T-helper 2 cell treated with Interferon-gamma antibody and Interleukin-4, amounts not matched to agents 100 ng/mL and 5 ng/mL, for 36 hours (primary cell): ENCODE measurements around the gene KCNQ1OT1. TPM values are rescaled to one million over a fixed set of nuclear protein-coding genes. Genes with fewer than 3 reads are reported as not detected.
"Not testable (repeated sequence)": the region's sequence is repeated elsewhere in the genome, so short reads cannot be mapped to it uniquely, and the experiment has no call there.

ENCODE experiments used
- intact Hi-C: fragments of 100-400 bp; cut with micrococcal nuclease; formaldehyde crosslinking; loops from one replicate; pipeline ENCODE4 v1.15.1; 2023
- total RNA-seq: library from RNA; stranded (reverse); gene quantifications from 2 replicates; pipeline ENCODE4 v1.2.3, GENCODE V29; 2022

The KCNQ1OT1 gene
- total RNA-seq, 1 donor from 2014 or later, result 0.48 TPM

DNA sequence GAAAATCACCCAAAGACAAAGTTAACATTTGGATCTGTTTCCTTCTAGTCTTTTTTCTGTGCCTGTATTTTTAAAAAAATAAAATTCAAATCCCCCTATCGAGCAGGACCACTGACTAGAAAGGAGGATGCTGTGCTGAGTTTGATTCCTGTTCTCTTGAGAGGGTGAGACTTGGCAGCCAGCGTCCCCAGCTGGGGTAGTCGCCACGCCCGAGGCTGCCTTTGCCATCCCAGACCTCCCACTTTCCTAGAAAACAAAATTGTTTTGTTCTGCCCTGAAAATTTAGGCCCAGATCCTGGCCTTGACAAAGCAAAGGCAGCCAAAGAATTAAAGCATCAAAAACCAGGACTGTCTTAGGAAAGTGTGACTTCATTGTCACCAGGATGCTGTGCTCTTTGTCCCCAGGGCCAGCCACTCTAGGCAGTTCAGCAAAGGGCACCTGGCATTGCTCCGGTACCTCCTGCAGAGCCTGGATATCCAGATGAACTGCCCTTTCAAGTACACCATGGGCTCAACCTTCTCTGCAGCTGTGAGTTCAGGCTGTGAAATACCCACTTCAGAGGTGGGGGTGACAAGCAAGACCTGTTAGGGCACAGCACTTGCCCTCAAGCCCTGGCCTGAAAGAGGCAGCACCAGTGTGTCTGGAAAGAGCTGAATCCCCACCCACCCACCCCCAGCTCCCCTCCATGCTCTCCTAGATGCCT lies 44.6 kb downstream of the KCNQ1OT1 start:
- intact Hi-C loops, result no loop called here

DNA sequence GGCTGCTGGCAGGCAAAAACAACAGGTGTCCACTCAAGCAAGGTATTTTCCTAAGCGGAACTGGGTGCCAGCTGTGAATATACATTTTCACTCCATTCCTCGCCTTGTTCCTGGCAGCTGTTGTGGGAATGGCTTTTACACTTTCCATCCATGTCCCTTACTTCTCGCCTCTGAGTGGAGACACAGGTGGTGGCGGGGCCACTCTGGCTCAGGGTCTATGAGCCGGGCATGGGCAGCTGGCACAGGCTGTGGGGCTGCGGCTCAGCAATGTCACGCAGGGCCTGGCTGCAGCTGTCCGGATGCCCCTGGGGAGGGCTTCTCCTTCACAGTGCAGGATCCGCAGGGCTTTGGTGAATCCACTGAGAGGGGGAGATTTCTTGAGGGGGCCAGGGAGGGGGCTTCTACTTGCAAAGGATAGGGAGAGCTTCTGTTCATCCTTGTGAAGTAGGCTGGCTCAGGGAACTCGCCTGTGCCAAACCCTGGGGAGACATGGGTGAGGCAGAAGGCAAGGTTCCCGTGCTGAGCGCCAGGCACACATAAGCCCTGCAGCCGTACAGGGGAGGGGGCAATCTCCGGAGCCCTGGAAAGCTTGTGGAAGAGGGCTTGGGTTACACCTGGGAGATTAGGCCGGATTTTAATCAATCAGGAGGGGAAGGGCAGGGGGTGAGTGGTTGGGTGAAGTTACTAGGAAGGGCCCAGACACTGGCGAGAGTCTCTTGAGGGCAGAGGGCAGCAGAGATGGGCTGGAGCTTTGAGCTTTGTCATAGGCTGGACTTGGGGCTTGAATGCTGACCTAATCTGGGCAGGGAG lies 45.7 kb downstream of the KCNQ1OT1 start:
- intact Hi-C loops, result no loop called here

DNA sequence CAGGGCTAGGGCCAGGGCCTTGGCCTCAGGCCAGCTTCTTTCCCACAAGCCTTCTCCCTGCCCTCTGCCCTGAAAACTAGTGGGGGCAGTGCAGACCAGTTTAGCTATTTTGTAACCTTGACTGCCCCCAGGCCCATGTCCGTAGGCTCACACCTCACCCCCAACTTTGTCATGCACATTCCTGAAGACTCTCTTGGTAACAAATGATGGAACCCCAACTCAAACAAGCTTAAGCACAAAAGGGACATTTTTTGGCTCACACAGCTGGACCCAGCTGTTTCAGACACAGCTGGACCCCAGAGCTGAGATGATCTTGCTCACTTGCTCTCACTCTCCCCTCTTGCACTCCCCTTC lies 46.6 kb downstream of the KCNQ1OT1 start:
- intact Hi-C loops, result no loop called here

DNA sequence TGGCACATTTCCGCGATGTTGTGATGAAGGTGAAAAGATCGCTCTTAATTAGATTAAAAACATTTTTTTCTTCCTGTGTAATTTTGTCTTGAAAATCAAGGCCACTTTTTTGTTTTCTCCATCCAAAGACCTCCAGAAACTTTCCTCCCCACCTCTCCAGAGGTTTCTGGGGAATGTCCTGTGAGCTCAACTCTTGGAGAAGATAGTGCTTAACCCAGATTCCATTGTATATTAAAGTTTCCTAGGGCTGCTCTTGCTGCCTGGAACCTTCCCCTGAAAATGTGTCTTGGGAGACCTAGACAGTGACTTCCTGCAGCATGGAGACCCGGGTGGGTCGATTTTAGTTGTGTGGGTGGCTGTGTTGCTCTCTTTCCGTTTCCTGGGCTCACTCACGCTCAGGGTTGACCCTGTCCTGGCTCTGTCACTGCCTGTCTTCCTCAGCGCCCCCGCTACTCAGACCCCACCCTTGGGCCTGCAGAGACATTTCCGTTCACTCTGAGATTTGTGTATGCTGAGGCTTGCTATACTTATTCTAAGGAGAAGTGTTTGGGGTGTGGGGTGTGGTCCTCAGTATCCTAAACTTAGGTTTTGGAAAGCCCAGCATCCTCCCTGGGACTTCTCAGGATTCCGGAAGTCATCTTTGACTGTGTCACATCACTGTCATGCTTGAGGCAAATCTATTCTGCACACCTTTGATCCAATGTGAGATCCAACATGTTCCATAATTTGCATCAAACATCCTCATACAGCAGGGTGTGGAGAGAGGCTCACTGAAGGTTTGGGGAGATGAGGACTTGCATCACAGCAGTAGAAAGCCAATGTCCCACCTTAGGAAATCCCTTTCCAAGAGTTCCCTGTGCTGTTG lies 47.2 kb downstream of the KCNQ1OT1 start:
- intact Hi-C loops, result no loop called here

DNA sequence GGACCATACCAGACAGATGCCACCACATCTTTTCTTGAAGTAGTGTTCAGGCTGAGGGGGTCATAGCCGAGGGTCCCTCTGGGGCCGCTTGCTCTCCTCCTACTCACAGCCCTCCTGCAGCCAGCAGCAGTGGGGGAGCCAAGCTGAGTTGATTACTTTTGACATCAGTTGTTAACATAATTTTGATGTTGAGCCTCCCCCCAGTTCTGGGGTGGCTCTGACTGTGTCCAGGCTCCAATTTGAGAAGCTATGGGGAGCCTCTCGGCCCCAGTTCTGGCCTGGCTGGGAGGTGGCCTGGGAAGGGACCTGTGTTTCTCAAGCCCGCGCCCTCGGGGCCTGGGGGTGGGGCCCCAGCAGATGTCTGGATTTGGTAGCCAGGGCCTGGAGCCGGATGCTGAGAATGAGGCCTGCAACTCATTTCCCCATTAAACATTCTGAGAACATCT lies 47.9 kb downstream of the KCNQ1OT1 start:
- intact Hi-C loops, result no loop called here

DNA sequence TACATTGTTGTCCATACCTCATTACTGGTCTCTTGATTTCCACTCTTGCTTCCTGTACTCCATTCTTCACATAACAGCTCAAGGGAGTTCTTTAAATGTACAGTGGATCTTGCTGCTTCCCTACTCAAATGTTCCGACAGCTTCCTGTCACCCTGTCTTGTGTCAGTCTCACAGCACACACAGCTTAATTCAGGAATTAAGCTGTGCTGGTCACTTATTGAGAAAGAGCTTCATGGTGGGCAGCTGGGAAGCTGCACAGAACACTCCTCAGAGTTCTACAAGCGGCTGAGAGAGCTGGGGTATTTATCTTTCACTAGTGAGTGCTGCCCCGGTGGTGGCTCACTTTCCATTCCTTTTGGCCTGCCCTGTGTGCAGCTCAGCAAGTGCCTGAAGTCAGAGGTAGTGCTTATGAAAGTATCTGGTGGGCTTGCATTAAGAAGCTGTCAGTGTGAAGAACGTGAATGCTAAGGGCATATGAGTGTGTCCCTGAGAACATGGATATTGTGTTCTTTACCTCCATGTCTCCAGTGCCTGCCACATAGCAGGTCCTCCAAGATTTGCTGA lies 48.7 kb downstream of the KCNQ1OT1 start:
- intact Hi-C loops, result no loop called here

DNA sequence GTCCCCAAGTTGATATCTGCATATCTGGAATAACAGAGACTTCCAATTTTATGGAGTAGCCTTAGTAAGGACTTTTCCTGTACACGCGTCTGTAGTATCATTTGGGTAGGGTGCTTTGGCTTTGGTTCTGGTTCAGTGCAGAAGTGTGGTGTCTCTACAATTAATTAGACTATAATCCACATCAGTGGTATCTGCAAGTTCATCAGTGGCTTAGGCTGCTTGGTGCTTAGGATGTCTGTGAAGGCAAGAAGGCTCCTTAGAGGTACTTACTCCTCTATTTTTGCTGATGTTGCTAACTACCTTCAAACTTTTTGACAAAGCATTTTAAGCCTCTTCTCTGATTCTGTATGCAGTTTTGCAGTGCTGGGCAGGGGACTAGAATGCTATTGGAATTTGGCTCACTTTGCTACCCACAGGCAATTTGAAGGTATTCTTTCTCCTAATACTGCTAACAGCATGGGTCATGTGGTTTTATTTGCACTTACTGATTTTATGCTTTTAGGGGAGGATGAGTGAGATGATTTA lies 49.4 kb downstream of the KCNQ1OT1 start:
- intact Hi-C loops, result no loop called here

DNA sequence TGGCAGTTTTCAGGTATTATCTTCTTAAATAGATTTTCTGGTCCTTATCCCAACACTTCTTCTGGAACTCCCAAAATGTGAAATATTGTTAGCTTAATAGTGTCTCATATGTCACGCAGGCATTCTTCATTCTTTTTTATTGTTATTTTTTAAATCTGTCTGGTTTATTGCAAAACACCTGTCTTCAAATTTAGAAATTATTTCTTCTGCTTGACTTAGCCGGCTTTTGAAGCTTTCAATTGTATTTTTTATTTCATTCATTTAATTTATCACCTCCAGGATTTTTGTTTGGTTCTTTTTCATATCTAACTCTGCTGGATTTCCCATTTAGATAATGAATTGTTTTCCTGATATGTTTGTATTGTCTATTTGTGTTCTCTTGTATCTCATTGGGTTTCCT lies 49.9 kb downstream of the KCNQ1OT1 start:
- intact Hi-C loops, result no loop called here

DNA sequence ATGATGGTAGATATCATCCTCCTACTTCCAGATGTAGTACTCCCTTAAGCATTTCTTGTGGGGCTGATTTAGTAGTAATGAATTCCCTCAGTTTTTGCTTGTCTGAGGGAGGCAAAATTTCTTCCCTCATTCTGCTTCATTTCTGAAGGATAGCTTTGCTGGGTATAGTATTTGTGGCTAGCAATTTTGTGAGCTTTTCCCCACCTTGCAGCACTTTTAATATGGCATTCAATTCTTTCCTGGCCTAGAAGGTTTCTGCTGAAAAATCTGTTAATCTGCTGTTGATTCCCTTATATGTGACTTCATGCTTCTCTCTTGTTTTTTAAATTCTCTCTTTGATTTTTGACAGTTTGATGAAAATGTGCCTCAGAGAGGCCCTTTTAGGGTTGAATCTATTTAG lies 50.4 kb downstream of the KCNQ1OT1 start:
- intact Hi-C loops, result no loop called here

DNA sequence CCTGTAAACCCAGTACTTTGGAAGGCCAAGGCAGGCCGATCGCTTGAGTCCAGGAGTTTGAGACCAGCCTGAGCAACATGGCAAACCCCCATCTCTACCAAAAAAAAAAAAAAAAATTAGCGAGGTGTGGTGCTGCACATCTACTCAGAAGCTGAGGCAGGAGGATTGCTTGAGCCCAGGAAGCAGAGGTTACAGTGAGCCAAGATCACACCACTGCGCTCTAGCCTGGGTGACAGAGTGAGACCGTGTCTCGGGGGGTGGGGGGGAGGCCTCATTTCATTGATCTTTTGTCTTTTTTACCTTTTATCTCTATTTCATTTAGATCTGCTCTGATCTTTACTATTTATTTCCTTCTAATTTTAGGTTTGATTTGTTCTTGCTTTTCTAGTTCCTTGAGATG lies 51.8 kb downstream of the KCNQ1OT1 start:
- intact Hi-C loops, result no loop called here

DNA sequence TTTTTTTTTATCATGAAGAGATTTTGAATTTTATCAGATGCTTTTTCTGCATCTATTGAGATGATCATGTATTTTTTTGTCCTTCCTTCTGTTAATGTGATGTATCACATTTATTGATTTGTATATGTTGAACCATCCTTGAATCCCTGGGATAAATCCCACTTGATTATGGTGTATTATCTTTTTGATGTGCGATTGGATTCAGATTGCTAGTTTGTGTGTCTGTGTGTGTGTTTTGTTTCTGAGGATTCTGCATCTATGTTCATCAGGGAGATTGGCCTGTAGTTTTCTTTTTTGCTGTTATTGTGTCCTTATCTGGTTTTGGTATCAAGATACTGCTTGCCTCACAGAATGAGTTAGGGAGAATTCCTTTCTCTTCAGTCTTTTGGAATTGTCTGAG lies 52.6 kb downstream of the KCNQ1OT1 start:
- intact Hi-C loops, result no loop called here

DNA sequence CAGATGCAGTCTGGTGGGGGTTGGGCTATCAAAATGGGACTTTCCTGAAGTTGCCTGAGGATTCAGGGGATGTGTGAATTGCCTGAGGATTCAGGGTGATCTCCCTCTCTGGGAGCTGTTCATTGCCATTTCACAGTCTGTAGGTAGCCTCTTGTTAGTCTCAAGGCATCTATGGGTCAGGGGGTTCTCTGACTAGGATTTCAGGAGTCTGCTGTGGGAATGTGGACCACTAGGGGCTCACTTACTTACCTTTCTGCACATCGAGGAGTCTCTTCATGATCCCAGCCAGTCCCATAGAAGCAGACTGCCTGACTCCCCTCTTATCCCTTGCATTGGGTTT lies 54.0 kb downstream of the KCNQ1OT1 start:
- intact Hi-C loops, result no loop called here

DNA sequence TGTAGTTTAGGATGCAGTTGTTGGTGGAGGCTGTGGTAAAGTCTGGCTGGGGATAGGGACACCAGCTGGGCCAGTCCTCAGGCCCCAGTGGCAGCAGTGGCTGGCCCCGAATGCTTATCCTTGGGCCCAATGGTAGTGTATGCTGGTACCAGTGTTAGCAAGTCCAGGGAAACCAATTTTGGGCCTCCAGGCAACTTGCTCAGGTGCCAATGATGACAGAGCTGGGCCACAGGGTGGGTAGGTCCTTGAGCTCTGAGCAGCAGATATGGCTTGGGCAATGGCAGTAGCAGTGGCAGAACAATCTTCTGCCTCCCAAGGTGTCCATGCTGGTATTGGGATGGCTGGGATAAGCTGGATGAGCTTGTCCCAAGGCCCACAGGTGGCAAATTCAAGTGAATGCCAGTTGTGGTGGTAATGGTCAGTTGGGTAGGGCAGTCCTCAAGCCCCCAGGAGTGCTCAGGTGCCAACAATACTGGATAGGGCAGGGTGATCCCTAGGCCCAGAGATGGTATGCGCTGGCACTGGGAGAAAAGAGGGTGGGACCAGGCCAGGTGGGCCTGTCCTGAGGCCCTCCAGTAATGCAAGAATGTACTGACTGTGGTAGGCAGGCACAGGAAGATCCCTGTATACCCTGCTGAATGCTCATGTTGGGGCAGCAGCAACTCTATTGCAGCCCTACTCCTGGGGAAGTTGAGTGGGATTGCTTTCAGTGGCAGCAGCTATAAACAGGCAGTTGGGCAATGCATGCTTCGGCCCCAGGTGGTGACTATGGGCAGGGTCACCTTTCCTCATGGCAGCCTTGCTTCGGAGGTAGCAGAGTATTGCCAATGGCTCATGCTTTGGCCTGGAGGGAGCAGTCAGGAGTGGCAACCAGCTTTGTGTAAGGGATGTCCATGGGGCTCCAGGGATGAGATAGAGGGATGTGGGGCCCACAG lies 54.7 kb downstream of the KCNQ1OT1 start:
- intact Hi-C loops, result no loop called here

DNA sequence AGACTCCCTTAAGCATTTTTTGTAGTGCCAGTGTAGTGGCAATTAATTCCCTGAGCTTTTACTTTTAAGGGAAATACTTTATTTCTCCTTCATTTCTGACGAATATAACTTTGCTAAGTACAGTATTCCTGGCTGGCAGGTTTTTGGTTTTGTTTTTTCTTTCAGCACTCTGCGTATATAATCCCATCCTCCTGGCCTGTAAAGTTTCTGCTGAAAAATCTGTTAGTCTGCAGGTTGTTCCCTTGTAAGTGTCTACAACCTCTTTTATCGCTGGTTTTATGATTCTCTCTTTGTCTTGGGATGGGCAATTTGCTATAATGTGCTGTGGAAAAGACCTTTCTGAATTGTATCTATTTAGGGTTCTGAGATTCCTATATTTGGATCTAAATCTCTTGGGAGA lies 56.0 kb downstream of the KCNQ1OT1 start:
- intact Hi-C loops, result no loop called here

DNA sequence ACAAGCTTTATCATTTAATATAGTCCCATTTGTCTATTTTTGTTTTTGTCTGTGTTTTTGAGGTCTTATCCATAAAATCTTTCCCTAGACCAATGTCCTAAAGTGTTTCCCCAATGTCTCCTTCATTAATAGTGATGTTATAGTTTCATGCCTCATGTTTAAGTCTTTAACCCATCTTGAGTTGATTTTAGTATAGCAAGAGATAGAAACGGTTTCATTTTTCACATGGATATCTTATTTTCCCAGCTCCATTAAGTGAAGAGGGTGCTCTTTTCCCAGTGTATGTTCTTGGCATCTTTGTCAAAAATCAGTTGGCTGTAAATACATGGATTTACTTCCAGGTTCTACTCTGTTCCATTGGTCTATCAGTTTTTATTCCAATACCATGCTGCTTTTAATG lies 58.2 kb downstream of the KCNQ1OT1 start:
- intact Hi-C loops, result no loop called here

DNA sequence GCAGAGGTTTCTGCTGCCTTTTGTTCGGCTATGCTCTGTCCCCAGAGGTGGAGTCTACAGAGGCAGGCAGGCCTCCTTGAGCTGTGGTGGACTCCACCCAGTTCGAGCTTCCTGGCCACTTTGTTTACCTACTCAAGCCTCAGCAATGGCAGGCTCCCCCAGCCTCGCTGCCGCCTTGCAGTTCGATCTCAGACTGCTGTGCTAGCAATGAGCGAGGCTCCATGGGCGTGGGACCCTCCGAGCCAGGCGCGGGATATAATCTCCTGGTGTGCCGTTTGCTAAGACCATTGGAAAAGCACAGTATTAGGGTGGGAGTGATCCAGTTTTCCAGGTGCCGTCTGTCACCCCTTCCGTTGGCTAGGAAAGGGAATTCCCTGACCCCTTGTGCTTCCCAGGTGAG lies 60.0 kb downstream of the KCNQ1OT1 start:
- intact Hi-C loops, result not testable (repeated sequence)

DNA sequence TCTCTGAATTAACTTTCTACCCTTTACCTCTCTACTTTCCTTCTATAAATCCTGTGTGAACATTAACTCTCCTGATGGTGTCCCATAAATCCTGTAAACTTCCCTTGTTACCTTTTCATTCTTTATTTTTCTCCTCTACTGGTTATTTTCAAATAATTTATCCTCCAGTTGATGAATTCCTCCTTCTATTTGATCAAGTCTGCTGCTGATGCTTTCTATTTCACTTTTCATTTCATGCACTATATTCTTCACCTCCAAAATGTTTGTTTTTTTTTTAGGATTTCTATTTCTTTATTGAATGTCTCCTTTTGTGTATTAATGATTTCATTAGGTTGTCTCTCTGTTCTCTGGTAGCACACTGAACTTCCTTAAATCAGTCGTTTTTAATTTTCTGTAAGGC lies 68.6 kb downstream of the KCNQ1OT1 start:
- intact Hi-C loops, result no loop called here

DNA sequence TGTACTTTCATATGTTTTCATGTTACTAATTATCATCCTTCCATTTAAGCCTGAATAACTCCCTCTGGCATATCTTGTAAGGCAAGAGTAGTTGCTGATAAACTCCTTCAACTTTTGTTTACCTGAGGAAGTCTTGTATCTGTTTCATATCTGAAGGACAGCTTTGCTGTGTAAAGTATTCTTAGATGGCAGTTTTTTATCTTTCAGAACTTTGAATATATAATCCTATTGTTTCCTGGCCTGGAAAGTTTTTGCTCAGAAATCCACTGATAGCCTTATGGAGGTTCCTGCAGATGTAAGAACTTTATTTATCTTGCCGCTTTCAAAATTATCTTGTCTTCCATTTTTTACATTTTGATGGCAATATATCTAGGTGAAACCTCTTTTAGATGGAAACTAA lies 69.1 kb downstream of the KCNQ1OT1 start:
- intact Hi-C loops, result no loop called here

DNA sequence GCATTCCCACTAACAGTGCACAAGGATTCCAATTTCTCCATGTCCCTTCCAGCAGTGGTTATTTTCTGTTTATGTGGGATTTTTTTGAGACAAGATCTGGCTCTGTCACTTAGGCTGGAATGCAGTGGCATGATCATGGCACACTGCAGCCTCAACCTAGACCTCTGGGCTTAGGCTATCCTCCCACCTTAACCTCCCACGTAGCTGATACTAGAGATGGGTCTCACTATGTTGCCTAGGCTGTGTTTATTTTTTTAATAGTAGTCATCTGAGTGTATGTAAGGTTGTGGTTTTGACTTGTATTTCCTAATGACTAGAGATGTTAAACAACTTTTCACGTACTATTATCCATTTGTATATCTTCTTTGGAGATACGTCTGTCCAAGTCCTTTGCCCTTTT lies 74.6 kb downstream of the KCNQ1OT1 start:
- intact Hi-C loops, result no loop called here

DNA sequence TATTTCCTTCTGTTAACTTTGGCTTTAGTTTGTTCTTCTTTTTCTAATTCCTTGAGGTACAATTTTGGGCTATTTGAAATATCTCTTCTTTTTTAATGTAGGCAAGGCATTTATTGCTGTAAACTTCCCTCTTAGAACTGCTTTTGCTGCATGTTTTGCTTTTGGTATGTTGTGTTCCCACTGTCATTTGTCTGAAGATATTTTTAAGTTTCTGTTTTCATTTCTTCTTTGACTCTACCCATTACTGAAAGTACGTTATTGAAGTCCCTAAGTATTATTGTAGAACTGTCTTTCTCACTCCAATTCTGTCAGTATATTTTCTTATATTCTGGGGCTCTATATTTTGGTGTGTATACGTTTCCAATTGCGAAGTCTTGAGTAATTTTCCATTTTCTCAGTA lies 77.9 kb downstream of the KCNQ1OT1 start:
- intact Hi-C loops, result no loop called here
